ENCODE results near the gene UBE2A.
A peak's percentile ranks its signal among the peaks of the same experiment; 100 is the strongest.

UBE2A gene

DNA sequence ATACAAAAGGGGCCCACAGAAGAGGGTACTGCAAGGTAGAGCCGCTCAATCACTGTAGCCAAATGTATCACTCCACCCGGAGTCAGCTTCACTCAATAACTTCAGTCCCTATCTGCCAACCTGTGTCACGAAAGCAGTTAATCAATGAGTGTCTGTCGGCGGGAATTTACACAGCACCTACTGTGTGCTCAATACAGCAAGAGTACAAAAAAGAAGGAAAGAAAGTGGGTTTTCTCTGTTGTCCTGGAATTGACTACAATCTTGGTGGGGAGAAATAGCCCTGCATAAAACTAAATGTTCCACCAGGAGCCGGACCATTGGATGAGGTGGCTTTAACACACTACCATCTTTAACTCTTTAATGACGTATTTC, 32.6 kb downstream of the UBE2A start:
- peaks cover 35% of the 10 kb centered on the region for H3K79me2 ChIP-seq (ENCODE audit: insufficient read depth, low read length)
- peak overlapping the region; percentile 84 for H3K4me3 ChIP-seq (ENCODE audit: low read depth, low read length, poor library complexity, severe bottlenecking)
- H3K36me3 ChIP-seq (ENCODE audit: insufficient read depth, low read length), result peaks cover 17% of the 10 kb centered on the region; the same call in 1 of the 2 replicates
- no peaks in the 10 kb centered on the region for H3K9me3 ChIP-seq (ENCODE audit: low read length)
- no peak overlapping the region for H3K27ac ChIP-seq (ENCODE audit: low read depth, low read length, poor library complexity, severe bottlenecking)
- TF ChIP-seq, protein P1, sequence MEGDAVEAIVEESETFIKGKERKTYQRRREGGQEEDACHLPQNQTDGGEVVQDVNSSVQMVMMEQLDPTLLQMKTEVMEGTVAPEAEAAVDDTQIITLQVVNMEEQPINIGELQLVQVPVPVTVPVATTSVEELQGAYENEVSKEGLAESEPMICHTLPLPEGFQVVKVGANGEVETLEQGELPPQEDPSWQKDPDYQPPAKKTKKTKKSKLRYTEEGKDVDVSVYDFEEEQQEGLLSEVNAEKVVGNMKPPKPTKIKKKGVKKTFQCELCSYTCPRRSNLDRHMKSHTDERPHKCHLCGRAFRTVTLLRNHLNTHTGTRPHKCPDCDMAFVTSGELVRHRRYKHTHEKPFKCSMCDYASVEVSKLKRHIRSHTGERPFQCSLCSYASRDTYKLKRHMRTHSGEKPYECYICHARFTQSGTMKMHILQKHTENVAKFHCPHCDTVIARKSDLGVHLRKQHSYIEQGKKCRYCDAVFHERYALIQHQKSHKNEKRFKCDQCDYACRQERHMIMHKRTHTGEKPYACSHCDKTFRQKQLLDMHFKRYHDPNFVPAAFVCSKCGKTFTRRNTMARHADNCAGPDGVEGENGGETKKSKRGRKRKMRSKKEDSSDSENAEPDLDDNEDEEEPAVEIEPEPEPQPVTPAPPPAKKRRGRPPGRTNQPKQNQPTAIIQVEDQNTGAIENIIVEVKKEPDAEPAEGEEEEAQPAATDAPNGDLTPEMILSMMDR (IDR thresholded peaks at IDR 0.05; ENCODE audit: low read length), result no peak
- no peak for TF ChIP-seq EZH2 (IDR thresholded peaks at IDR 0.05; ENCODE audit: borderline replicate concordance, low read length)
- no peaks in the 10 kb centered on the region for H3F3A ChIP-seq (ENCODE audit: insufficient read depth, low read length)
- no peaks in the 10 kb centered on the region for H4K20me1 ChIP-seq (ENCODE audit: insufficient read depth, low read length)
- H3K4me1 ChIP-seq (ENCODE audit: insufficient read depth, low read length, severe bottlenecking), result peaks cover 39% of the 10 kb centered on the region
- no peak overlapping the region for H2AFZ ChIP-seq (ENCODE audit: low read length)
- peak overlapping the region; percentile 100; the same call in 1 of the 2 replicates for H3K9ac ChIP-seq (ENCODE audit: low read length)
- peak overlapping the region; percentile 93 for H3K4me2 ChIP-seq (ENCODE audit: low read length)
- no peaks in the 10 kb centered on the region for H3K9me2 ChIP-seq (ENCODE audit: low read depth, low read length)
- H3K27me3 ChIP-seq (ENCODE audit: insufficient read depth, low read length), result no peaks in the 10 kb centered on the region

GRCh38 chrX:119614776-119615175, 40.4 kb downstream of the UBE2A start:
- no peaks in the 10 kb centered on the region for H3K27me3 ChIP-seq (ENCODE audit: insufficient read depth, low read length)
- H3K36me3 ChIP-seq (ENCODE audit: insufficient read depth, low read length), result peaks cover 9% of the 10 kb centered on the region; the same call in 1 of the 2 replicates
- no peaks in the 10 kb centered on the region for H3K79me2 ChIP-seq (ENCODE audit: insufficient read depth, low read length)
- no peaks in the 10 kb centered on the region for H3F3A ChIP-seq (ENCODE audit: insufficient read depth, low read length)
- no peak overlapping the region for H3K4me2 ChIP-seq (ENCODE audit: low read length)
- H3K4me1 ChIP-seq (ENCODE audit: insufficient read depth, low read length, severe bottlenecking), result peaks cover 26% of the 10 kb centered on the region
- no peaks in the 10 kb centered on the region for H4K20me1 ChIP-seq (ENCODE audit: insufficient read depth, low read length)
- H3K4me3 ChIP-seq (ENCODE audit: low read depth, low read length, poor library complexity, severe bottlenecking), result no peak overlapping the region
- no peak overlapping the region for H3K9ac ChIP-seq (ENCODE audit: low read length)
- no peak overlapping the region for H2AFZ ChIP-seq (ENCODE audit: low read length)
- no peak overlapping the region for H3K27ac ChIP-seq (ENCODE audit: low read depth, low read length, poor library complexity, severe bottlenecking)
- no peak for TF ChIP-seq EZH2 (IDR thresholded peaks at IDR 0.05; ENCODE audit: borderline replicate concordance, low read length)
- TF ChIP-seq, protein P1 (IDR thresholded peaks at IDR 0.05; ENCODE audit: low read length), result no peak
- no peaks in the 10 kb centered on the region for H3K9me3 ChIP-seq (ENCODE audit: low read length)
- no peaks in the 10 kb centered on the region for H3K9me2 ChIP-seq (ENCODE audit: low read depth, low read length)

- H3K27me3 ChIP-seq (ENCODE audit: insufficient read depth, low read length), result no peaks in the 10 kb centered on the region
Measured at GRCh38 chrX:119617517-119618164, 43.3 kb downstream of the UBE2A start.

More at GRCh38 chrX:119617517-119618164, 43.3 kb downstream of the UBE2A start:
- peak overlapping the region; percentile 17 for H3K4me3 ChIP-seq (ENCODE audit: low read depth, low read length, poor library complexity, severe bottlenecking)
- no peaks in the 10 kb centered on the region for H4K20me1 ChIP-seq (ENCODE audit: insufficient read depth, low read length)
- H3K4me2 ChIP-seq (ENCODE audit: low read length), result peak overlapping the region; percentile 51; the same call in 1 of the 2 replicates
- H3F3A ChIP-seq (ENCODE audit: insufficient read depth, low read length), result no peaks in the 10 kb centered on the region
- TF ChIP-seq EZH2 (IDR thresholded peaks at IDR 0.05; ENCODE audit: borderline replicate concordance, low read length), result no peak
- TF ChIP-seq, protein P1 (IDR thresholded peaks at IDR 0.05; ENCODE audit: low read length), result no peak
- peaks cover 31% of the 10 kb centered on the region for H3K4me1 ChIP-seq (ENCODE audit: insufficient read depth, low read length, severe bottlenecking)
- H3K9me2 ChIP-seq (ENCODE audit: low read depth, low read length), result no peaks in the 10 kb centered on the region
- H3K9me3 ChIP-seq (ENCODE audit: low read length), result no peaks in the 10 kb centered on the region
- no peak overlapping the region for H2AFZ ChIP-seq (ENCODE audit: low read length)
- H3K27ac ChIP-seq (ENCODE audit: low read depth, low read length, poor library complexity, severe bottlenecking), result no peak overlapping the region
- no peaks in the 10 kb centered on the region for H3K79me2 ChIP-seq (ENCODE audit: insufficient read depth, low read length)
- no peak overlapping the region for H3K9ac ChIP-seq (ENCODE audit: low read length)
- peaks cover 18% of the 10 kb centered on the region for H3K36me3 ChIP-seq (ENCODE audit: insufficient read depth, low read length)

Data from OCI-LY1 (cell line).